K562 (cell line): ENCODE results near the gene OR10J1. TPM values are rescaled to one million over a fixed set of nuclear protein-coding genes. Genes with fewer than 3 reads are reported as not detected.

ENCODE experiments used
- ATAC-seq: fragments of 200-7000 bp; cut with Tn5 transposase; 3 replicates; pipeline ENCODE4 v1.9.1; 2020; ENCODE audit warnings: moderate library complexity
- BruUV-seq: library from RNA; stranded (reverse); fragments of 400-500 nt; replicated peaks from 2 replicates; lab custom pipeline; 2021; lab: Mats Ljungman, UMichigan
- CTCF ChIA-PET: fragments of 300-600 bp; formaldehyde crosslinking; extraction: SDS; loops from one replicate; lab custom pipeline; 2021; ENCODE audit warnings: low intra/inter-chr PET ratio; lab: Yijun Ruan, JAX
- POLR2A ChIA-PET: fragments of 300-600, 350-650 bp; sonication (Branson Sonifier 250); formaldehyde crosslinking; extraction: SDS; loops from one replicate; lab custom pipeline; 2021; ENCODE audit warnings: antibody characterized with exemption, inconsistent platforms; lab: Yijun Ruan, JAX
- DNase-seq, 4 experiments: peaks; one replicate each; pipeline versions ENCODE4 v3.0.0 to v3.0.0-alpha.2; 2011 to 2018; ENCODE audit warnings: low spot score in 3 of 4, mixed read lengths in 3 of 4; ENCODE audit errors: extremely low read depth in 1 of 4
- FAIRE-seq: peaks from 2 replicates; lab custom pipeline; 2011; peaks lifted over from hg19 to GRCh38; lab: Jason Lieb, UNC
- H2AFZ ChIP-seq: 2 replicates; pipeline ENCODE4 v1.6.0; 2011; ENCODE audit warnings: low read depth, low read length, control low read depth, inconsistent platforms
- H3K27ac ChIP-seq: fragments of 200-600 bp; 3 replicates; pipeline ENCODE4 v1.8.0; 2011; ENCODE audit warnings: low read depth, mild to moderate bottlenecking, control low read depth, inconsistent platforms, low read length, moderate library complexity, mixed read lengths; ENCODE audit errors: extremely low read depth
- H3K27me3 ChIP-seq, 2 experiments: fragments of 300-600 bp in 1 of 2; 2 replicates in 1 of 2; 3 replicates in 1 of 2; pipeline versions ENCODE4 v1.6.0 to v1.8.0; 2011; ENCODE audit warnings: inconsistent platforms in 2 of 2, low read length in 2 of 2, mild to moderate bottlenecking in 1 of 2, mixed read lengths in 1 of 2, moderate library complexity in 1 of 2; ENCODE audit not compliant: control insufficient read depth in 2 of 2, insufficient read depth in 2 of 2
- H3K36me3 ChIP-seq: fragments of 300-600 bp; 3 replicates; pipeline ENCODE4 v1.8.0; 2011; ENCODE audit warnings: mild to moderate bottlenecking, low read length, inconsistent platforms; ENCODE audit not compliant: control insufficient read depth, insufficient read depth
- H3K4me1 ChIP-seq, 2 experiments: fragments of 200-600 bp in 1 of 2; replicated peaks in 1 of 2; 2 replicates in 1 of 2; 3 replicates in 1 of 2; pipeline versions ENCODE4 v1.5.1 to v1.8.0; 2011; ENCODE audit warnings: inconsistent platforms in 2 of 2, low read length in 2 of 2, mild to moderate bottlenecking in 1 of 2, mixed read lengths in 1 of 2, moderate library complexity in 1 of 2; ENCODE audit not compliant: control insufficient read depth in 2 of 2, insufficient read depth in 2 of 2
- H3K4me2 ChIP-seq: 2 replicates; pipeline ENCODE4 v1.6.1; 2011; ENCODE audit warnings: low read length, control low read depth, inconsistent platforms, mixed read lengths; ENCODE audit not compliant: insufficient read depth
- H3K4me3 ChIP-seq: fragments of 200-600 bp; sonication (generic), shearing (Covaris generic); 2 replicates; pipeline ENCODE4 v1.5.1; 2016; ENCODE audit warnings: control low read depth, inconsistent platforms
- H3K79me2 ChIP-seq: fragments of 200-600 bp; 3 replicates; pipeline ENCODE4 v1.8.0; 2011; ENCODE audit warnings: low read length, inconsistent platforms; ENCODE audit not compliant: control insufficient read depth, insufficient read depth
- H3K9ac ChIP-seq, 2 experiments: 2 replicates each; pipeline versions ENCODE4 v1.6.0 to v1.6.1; 2011; ENCODE audit warnings: low read depth in 2 of 2, low read length in 2 of 2, control low read depth in 1 of 2, inconsistent platforms in 1 of 2, mild to moderate bottlenecking in 1 of 2, mixed read lengths in 1 of 2; ENCODE audit not compliant: insufficient read depth in 1 of 2
- H3K9me1 ChIP-seq: one replicate; pipeline ENCODE4 v1.6.0; 2011; ENCODE audit warnings: inconsistent platforms, mild to moderate bottlenecking, low read length, moderate library complexity; ENCODE audit not compliant: control insufficient read depth, insufficient read depth
- H3K9me3 ChIP-seq: replicated peaks from 2 replicates; pipeline ENCODE4 v1.5.1; 2011; ENCODE audit warnings: low read depth, low read length, inconsistent platforms; ENCODE audit not compliant: control insufficient read depth, insufficient read depth
- H4K20me1 ChIP-seq: replicated peaks from 2 replicates; pipeline ENCODE4 v1.6.1; 2011; ENCODE audit warnings: low read length, inconsistent platforms, mixed read lengths; ENCODE audit not compliant: control insufficient read depth, insufficient read depth
- BHLHE40 ChIP-seq: IDR thresholded peaks from 2 replicates; pipeline ENCODE4 v1.6.1; 2011; ENCODE audit warnings: low read length, improper control_type of control experiment
- BRD9 ChIP-seq: fragments of 450-650 bp; IDR thresholded peaks from 2 replicates; pipeline ENCODE4 v1.6.1; 2018; ENCODE audit warnings: low read depth; ENCODE audit not compliant: partially characterized antibody
- HDAC3 ChIP-seq: fragments of 450-650 bp; IDR thresholded peaks from 2 replicates; pipeline ENCODE4 v1.6.1; 2018; ENCODE audit warnings: borderline replicate concordance, mild to moderate bottlenecking, moderate library complexity; ENCODE audit not compliant: partially characterized antibody
- HMG20A ChIP-seq: fragments of 450-650 bp; formaldehyde crosslinking; conservative IDR thresholded peaks from 2 replicates; pipeline ENCODE4 v1.4.0; 2020; ENCODE audit warnings: mild to moderate bottlenecking, mixed read lengths
- JUNB ChIP-seq: fragments of 450-650 bp; formaldehyde crosslinking; conservative IDR thresholded peaks from 2 replicates; pipeline ENCODE4 v1.4.0; 2020; ENCODE audit warnings: mild to moderate bottlenecking
- TCF3 ChIP-seq: sonication (generic); formaldehyde crosslinking; IDR thresholded peaks from 2 replicates; pipeline ENCODE4 v1.4.0; 2020; ENCODE audit warnings: mild to moderate bottlenecking, missing genetic modification reagents
- THAP12 ChIP-seq: fragments of 250-450 bp; sonication (Bioruptor Pico); IDR thresholded peaks from 2 replicates; pipeline ENCODE4 v1.9.0; 2021; ENCODE audit warnings: mild to moderate bottlenecking, inconsistent platforms
- ZBTB11 ChIP-seq, 3 experiments: fragments of 200-800 bp in 1 of 3; fragments of 250-450 bp in 1 of 3; fragments of 450-650 bp in 1 of 3; sonication (Bioruptor Pico) in 1 of 3; sonication (Bioruptor generic) in 1 of 3; formaldehyde crosslinking in 1 of 3; IDR thresholded peaks; 2 replicates each; pipeline versions ENCODE4 v1.6.1 to v1.8.0; 2016 to 2022; ENCODE audit warnings: mild to moderate bottlenecking in 2 of 3, missing genetic modification characterization in 2 of 3, missing compliant biosample characterization in 1 of 3, moderate library complexity in 1 of 3
- ZNF384 ChIP-seq: IDR thresholded peaks from 2 replicates; pipeline ENCODE4 v1.6.1; 2012; ENCODE audit warnings: low read depth, low read length, improper control_type of control experiment
- ZNF518B ChIP-seq: fragments of 250-450 bp; sonication (Bioruptor Pico); IDR thresholded peaks from 2 replicates; pipeline ENCODE4 v1.5.0; 2021; ENCODE audit warnings: mild to moderate bottlenecking, moderate library complexity
- ZNF589 ChIP-seq: fragments of 200-800 bp; sonication (Bioruptor generic); IDR thresholded peaks from 2 replicates; pipeline ENCODE4 v1.6.1; 2016; ENCODE audit warnings: low read depth, missing genetic modification characterization, missing compliant biosample characterization
- WGBS: fragments of 100-300 bp; shearing (Covaris generic); methylation state at CpG from one replicate; pipeline ENCODE4 v1.1.6; 2016; ENCODE audit warnings: low coverage, mixed read lengths; ENCODE audit not compliant: insufficient coverage; ENCODE audit errors: missing lambda C conversion rate; 5-methylcytosine and 5-hydroxymethylcytosine counted together
- in situ Hi-C: fragments of 300-500 bp; cut with MboI; formaldehyde crosslinking; loops from 4 replicates; pipeline ENCODE4 v1.15.0; 2018; ENCODE audit warnings: inconsistent platforms, mixed read lengths
- intact Hi-C: fragments of 100-400 bp; cut with micrococcal nuclease; formaldehyde crosslinking; loops from 2 replicates; pipeline ENCODE4 v1.14.2; 2022
- polyA plus RNA-seq, 8 experiments: library from polyadenylated mRNA; depleted of rRNA in 4 of 8; stranded (reverse) in 5 of 8; unstranded in 3 of 8; fragments of >200 nt; fragmentation: Nextera tagmentation in 2 of 8; fragmentation: Illumina TruSeq in 1 of 8; extraction: Ambion mirVana in 2 of 8; extraction: Trizol in 1 of 8; gene quantifications; 2 replicates each; pipeline versions ENCODE4 v1.2.1 to v1.2.3, GENCODE V29; 2011 to 2014; ENCODE audit warnings: inconsistent platforms in 1 of 8, missing spikeins in 1 of 8
- total RNA-seq, 7 experiments: library from RNA; depleted of rRNA in 6 of 7; stranded (reverse); fragments of >200 nt in 6 of 7; fragmentation: Illumina TruSeq in 2 of 7; extraction: Trizol in 2 of 7; gene quantifications; 2 replicates each; pipeline versions ENCODE4 v1.2.1 to v1.2.3, GENCODE V29; 2011 to 2021; ENCODE audit warnings: low replicate concordance in 1 of 7
- TF ChIP-seq, protein P1 (sequence below): fragments of 250-450 bp; sonication (Bioruptor Pico); IDR thresholded peaks from 2 replicates; pipeline ENCODE4 v1.8.0; 2022; ENCODE audit warnings: inconsistent platforms, mild to moderate bottlenecking, moderate library complexity, borderline replicate concordance

The OR10J1 gene
- total and polyA plus RNA-seq, 9 of the 15 experiments (the other 6 are each of a cell fraction or from before 2014, with no cell fraction given) = not detected

DNA sequence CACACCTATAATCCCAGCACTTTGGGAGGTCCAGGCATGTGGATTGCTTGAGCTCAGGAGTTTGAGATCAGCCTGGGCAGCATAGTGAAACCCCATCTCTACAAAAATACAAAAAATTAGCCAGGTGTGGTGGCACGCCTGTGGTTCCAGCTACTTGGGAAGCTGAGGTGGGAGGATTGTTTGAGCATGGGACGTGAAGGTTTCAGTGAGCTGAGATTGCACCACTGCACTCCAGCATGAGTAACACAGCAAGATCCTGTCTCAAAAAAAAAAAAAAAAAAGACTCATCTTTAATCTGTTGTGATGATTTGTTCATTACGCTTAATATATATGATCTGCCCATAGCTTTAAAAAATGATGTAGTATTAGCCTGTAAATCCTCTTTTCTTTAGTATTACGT, 44.0 kb downstream of the OR10J1 start:
- no peaks in the 10 kb centered on the region for H4K20me1 ChIP-seq
- ChIA-PET POLR2A (no interaction called here), CTCF (no interaction called here)
- no peaks in the 10 kb centered on the region for H3K9me1 ChIP-seq
- H3K4me2 ChIP-seq = no peak overlapping the region
- in situ Hi-C loops = no loop called here
- no peaks in the 10 kb centered on the region for H3K79me2 ChIP-seq
- H3K9ac ChIP-seq = no peak overlapping the region
- no TSS peak for BruUV-seq
- FAIRE-seq (no peak), ATAC-seq (no peak), DNase-seq (no peak)
- no peaks in the 10 kb centered on the region for H3K4me1 ChIP-seq
- 3% methylated on average over 4 of the region's 4 CpGs for WGBS
- no peaks in the 10 kb centered on the region for H3K27me3 ChIP-seq
- H3K4me3 ChIP-seq = no peak overlapping the region
- intact Hi-C loops = no loop called here
- no peaks in the 10 kb centered on the region for H3K9me3 ChIP-seq
- H2AFZ ChIP-seq = no peak overlapping the region
- no peak overlapping the region for H3K27ac ChIP-seq
- no peaks in the 10 kb centered on the region for H3K36me3 ChIP-seq
- no peak for TF ChIP-seq TCF3 (CRISPR knock-in tag)
- TF ChIP-seq BRD9 = no peak
- TF ChIP-seq BHLHE40 = no peak
- no peak for TF ChIP-seq ZNF518B (CRISPR knock-in tag)
- no peak for TF ChIP-seq ZNF589
- no peak for TF ChIP-seq HMG20A (CRISPR knock-in tag)
- no peak for TF ChIP-seq THAP12 (CRISPR knock-in tag)
- TF ChIP-seq HDAC3 = no peak
- TF ChIP-seq ZBTB11 (CRISPR knock-in tag; IDR thresholded peaks at IDR 0.05) = no peak
- TF ChIP-seq ZNF384 = no peak
- TF ChIP-seq JUNB (CRISPR knock-in tag) = no peak
- TF ChIP-seq, protein P1, sequence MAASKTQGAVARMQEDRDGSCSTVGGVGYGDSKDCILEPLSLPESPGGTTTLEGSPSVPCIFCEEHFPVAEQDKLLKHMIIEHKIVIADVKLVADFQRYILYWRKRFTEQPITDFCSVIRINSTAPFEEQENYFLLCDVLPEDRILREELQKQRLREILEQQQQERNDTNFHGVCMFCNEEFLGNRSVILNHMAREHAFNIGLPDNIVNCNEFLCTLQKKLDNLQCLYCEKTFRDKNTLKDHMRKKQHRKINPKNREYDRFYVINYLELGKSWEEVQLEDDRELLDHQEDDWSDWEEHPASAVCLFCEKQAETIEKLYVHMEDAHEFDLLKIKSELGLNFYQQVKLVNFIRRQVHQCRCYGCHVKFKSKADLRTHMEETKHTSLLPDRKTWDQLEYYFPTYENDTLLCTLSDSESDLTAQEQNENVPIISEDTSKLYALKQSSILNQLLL (CRISPR knock-in tag) = no peak
